H1 (cell line): ENCODE data around the gene VNN1. TPM values are rescaled to one million over a fixed set of nuclear protein-coding genes. Genes with fewer than 3 reads are reported as not detected.

ENCODE experiments used
- CTCF ChIA-PET: fragments of 300-600 bp; sonication (Branson Sonifier 250); formaldehyde crosslinking; loops from one replicate; lab custom pipeline; 2021; ENCODE audit not compliant: partially characterized antibody; lab: Charles Lee
- POLR2A ChIA-PET: fragments of 300-600 bp; sonication (Branson Sonifier 250); formaldehyde crosslinking; loops from one replicate; lab custom pipeline; 2021; ENCODE audit warnings: inconsistent platforms; ENCODE audit not compliant: partially characterized antibody; lab: Charles Lee
- DNase-seq, 2 experiments: peaks; one replicate each; pipeline versions ENCODE4 v3.0.0 to v3.0.0-alpha.2; 2010 to 2022; ENCODE audit warnings: low spot score in 2 of 2, low read depth in 1 of 2, mixed read lengths in 1 of 2
- FAIRE-seq: peaks from 2 replicates; lab custom pipeline; 2011; peaks lifted over from hg19 to GRCh38; lab: Jason Lieb, UNC
- H2AFZ ChIP-seq: 2 replicates; pipeline ENCODE4 v1.8.1; 2012; ENCODE audit warnings: low read length, inconsistent platforms
- H2AK5ac ChIP-seq: 2 replicates; pipeline ENCODE4 v1.6.1; 2013; ENCODE audit warnings: low read depth, low read length
- H2BK120ac ChIP-seq: replicated peaks from 2 replicates; pipeline ENCODE3; 2013; ENCODE audit warnings: low read depth, low read length, inconsistent platforms
- H2BK12ac ChIP-seq: 2 replicates; pipeline ENCODE4 v1.6.1; 2013; ENCODE audit warnings: low read depth, low read length
- H2BK15ac ChIP-seq: 2 replicates; pipeline ENCODE4 v1.6.1; 2013; ENCODE audit warnings: low read length
- H2BK20ac ChIP-seq: 2 replicates; pipeline ENCODE4 v1.6.1; 2013; ENCODE audit warnings: low read length
- H2BK5ac ChIP-seq: 2 replicates; pipeline ENCODE4 v1.6.1; 2013; ENCODE audit warnings: low read depth, low read length
- H3K14ac ChIP-seq: 2 replicates; pipeline ENCODE4 v1.6.1; 2013; ENCODE audit warnings: inconsistent platforms; ENCODE audit not compliant: insufficient read length
- H3K18ac ChIP-seq: 2 replicates; pipeline ENCODE4 v1.6.1; 2013; ENCODE audit warnings: low read length; ENCODE audit errors: extremely low read depth
- H3K23ac ChIP-seq: 2 replicates; pipeline ENCODE4 v1.6.1; 2013; ENCODE audit warnings: inconsistent platforms; ENCODE audit not compliant: insufficient read length
- H3K23me2 ChIP-seq: 2 replicates; pipeline ENCODE4 v1.6.1; 2013; ENCODE audit warnings: low read depth, low read length
- H3K27ac ChIP-seq: 2 replicates; pipeline ENCODE4 v1.6.1; 2011; ENCODE audit warnings: low read depth, low read length, inconsistent platforms
- H3K27me3 ChIP-seq, 4 experiments: replicated peaks in 1 of 4; 1 replicate in 1 of 4; 2 replicates in 3 of 4; pipeline versions ENCODE4 v1.6.1 to v1.8.1; 2011 to 2013; ENCODE audit warnings: low read length in 3 of 4, mild to moderate bottlenecking in 3 of 4, inconsistent platforms in 2 of 4, mixed read lengths in 2 of 4, moderate library complexity in 1 of 4; ENCODE audit not compliant: control insufficient read depth in 3 of 4, insufficient read depth in 3 of 4; ENCODE audit errors: extremely low read depth in 1 of 4
- H3K36me3 ChIP-seq, 4 experiments: 2 replicates each; pipeline versions ENCODE4 v1.6.1 to v1.8.1; 2011 to 2013; ENCODE audit warnings: mild to moderate bottlenecking in 4 of 4, low read length in 3 of 4, moderate library complexity in 2 of 4, control low read depth in 1 of 4, inconsistent platforms in 1 of 4; ENCODE audit not compliant: insufficient read depth in 4 of 4, control insufficient read depth in 2 of 4
- H3K4ac ChIP-seq: replicated peaks from 2 replicates; pipeline ENCODE3; 2013; ENCODE audit warnings: low read length, low read depth, mixed read lengths, inconsistent platforms; ENCODE audit not compliant: insufficient read length
- H3K4me1 ChIP-seq, 4 experiments: replicated peaks in 1 of 4; 1 replicate in 1 of 4; 2 replicates in 3 of 4; pipeline versions ENCODE4 v1.6.1 to v1.8.1; 2011 to 2013; ENCODE audit warnings: low read length in 3 of 4, inconsistent platforms in 2 of 4, mixed read lengths in 1 of 4; ENCODE audit not compliant: insufficient read depth in 4 of 4, control insufficient read depth in 3 of 4
- H3K4me2 ChIP-seq, 2 experiments: 2 replicates each; pipeline versions ENCODE4 v1.6.1 to v1.8.1; 2011 to 2013; ENCODE audit warnings: low read depth in 2 of 2, low read length in 2 of 2, control low read depth in 1 of 2, inconsistent platforms in 1 of 2, mild to moderate bottlenecking in 1 of 2; ENCODE audit not compliant: insufficient read depth in 1 of 2
- H3K4me3 ChIP-seq, 4 experiments: fragments of 200-600, 300-600 bp in 1 of 4; sonication (generic), shearing (Covaris generic), sonication (Bioruptor Twin) in 1 of 4; 2 replicates each; pipeline versions ENCODE4 v1.5.1 to v1.8.1; 2011 to 2016; ENCODE audit warnings: low read length in 4 of 4, low read depth in 3 of 4, control low read depth in 2 of 4, inconsistent platforms in 2 of 4, mild to moderate bottlenecking in 2 of 4, mixed read lengths in 1 of 4, moderate library complexity in 1 of 4; ENCODE audit not compliant: insufficient read depth in 2 of 4; ENCODE audit errors: extremely low read depth in 1 of 4
- H3K56ac ChIP-seq: replicated peaks from 2 replicates; pipeline ENCODE3; 2013; ENCODE audit warnings: low read depth, mild to moderate bottlenecking, mixed read lengths, low read length, inconsistent platforms; ENCODE audit not compliant: insufficient read length
- H3K79me1 ChIP-seq: 2 replicates; pipeline ENCODE4 v1.6.1; 2013; ENCODE audit warnings: low read depth, low read length, control low read depth
- H3K79me2 ChIP-seq, 2 experiments: 2 replicates each; pipeline versions ENCODE4 v1.6.1 to v1.8.1; 2012 to 2013; ENCODE audit warnings: low read length in 2 of 2, mild to moderate bottlenecking in 2 of 2, inconsistent platforms in 1 of 2; ENCODE audit not compliant: insufficient read depth in 2 of 2, control insufficient read depth in 1 of 2
- H3K9ac ChIP-seq, 4 experiments: replicated peaks in 1 of 4; 1 replicate in 1 of 4; 2 replicates in 3 of 4; pipeline versions ENCODE4 v1.6.1 to v1.8.1; 2011 to 2013; ENCODE audit warnings: low read depth in 3 of 4, low read length in 3 of 4, control low read depth in 2 of 4, mild to moderate bottlenecking in 2 of 4, moderate library complexity in 2 of 4, inconsistent platforms in 1 of 4; ENCODE audit errors: extremely low read depth in 1 of 4
- H3K9me3 ChIP-seq, 2 experiments: 2 replicates each; pipeline versions ENCODE4 v1.6.1 to v1.8.1; 2012 to 2013; ENCODE audit warnings: mild to moderate bottlenecking in 2 of 2, moderate library complexity in 2 of 2, control low read depth in 1 of 2, inconsistent platforms in 1 of 2, low read depth in 1 of 2, low read length in 1 of 2, mixed read lengths in 1 of 2; ENCODE audit not compliant: insufficient read depth in 2 of 2
- H4K20me1 ChIP-seq, 2 experiments: replicated peaks in 1 of 2; 2 replicates each; pipeline versions ENCODE3 to v1.8.1; 2011 to 2013; ENCODE audit warnings: inconsistent platforms in 2 of 2, low read length in 2 of 2, mild to moderate bottlenecking in 1 of 2; ENCODE audit not compliant: insufficient read depth in 2 of 2, control insufficient read depth in 1 of 2
- H4K5ac ChIP-seq: 2 replicates; pipeline ENCODE4 v1.6.1; 2013; ENCODE audit warnings: low read length, low read depth, mixed read lengths, inconsistent platforms; ENCODE audit not compliant: insufficient read length
- H4K8ac ChIP-seq: 2 replicates; pipeline ENCODE4 v1.8.0; 2013; ENCODE audit warnings: mild to moderate bottlenecking, moderate library complexity, low read length, inconsistent platforms; ENCODE audit not compliant: insufficient read depth; ENCODE audit errors: extremely low read depth
- H4K91ac ChIP-seq: replicated peaks from 2 replicates; pipeline ENCODE3; 2013; ENCODE audit warnings: low read length, mixed read lengths, inconsistent platforms; ENCODE audit not compliant: insufficient read length
- ATF3 ChIP-seq: IDR thresholded peaks from 2 replicates; pipeline ENCODE4 v1.6.1; 2011; ENCODE audit warnings: low read depth, mild to moderate bottlenecking, low read length; ENCODE audit not compliant: insufficient read depth
- RXRA ChIP-seq: IDR thresholded peaks from 2 replicates; pipeline ENCODE4 v1.6.1; 2011; ENCODE audit warnings: low read depth, mild to moderate bottlenecking, low read length, moderate library complexity; ENCODE audit not compliant: insufficient read depth
- SIX5 ChIP-seq: IDR thresholded peaks from 2 replicates; pipeline ENCODE4 v1.6.1; 2011; ENCODE audit warnings: mild to moderate bottlenecking, low read depth, low read length
- TCF12 ChIP-seq: IDR thresholded peaks from 2 replicates; pipeline ENCODE4 v1.6.1; 2011; ENCODE audit warnings: low read depth, mild to moderate bottlenecking, low read length
- TEAD4 ChIP-seq: IDR thresholded peaks from 2 replicates; pipeline ENCODE4 v1.6.1; 2012; ENCODE audit warnings: low read depth, low read length, inconsistent platforms, mixed read lengths
- WGBS, 2 experiments: shearing (Covaris generic) in 1 of 2; methylation state at CpG; one replicate each; pipeline versions ENCODE4 v1.1.6 to v1.1.7; 2013 to 2015; ENCODE audit warnings: low lambda C conversion rate in 2 of 2, mixed read lengths in 2 of 2, inconsistent platforms in 1 of 2, low coverage in 1 of 2, missing lambda C conversion rate in 1 of 2; ENCODE audit not compliant: insufficient replicate concordance in 2 of 2, insufficient coverage in 1 of 2, insufficient read length in 1 of 2; ENCODE audit errors: extremely low coverage in 1 of 2, missing lambda C conversion rate in 1 of 2; 5-methylcytosine and 5-hydroxymethylcytosine counted together
- polyA plus RNA-seq, 7 experiments: library from polyadenylated mRNA; depleted of rRNA in 3 of 7; stranded (reverse) in 5 of 7; unstranded in 2 of 7; fragments of >200 nt in 5 of 7; fragments of 200-250 nt in 2 of 7; gene quantifications; 1 replicate in 5 of 7; 2 replicates in 1 of 7; 4 replicates in 1 of 7; pipeline versions ENCODE4 v1.2.1 to v1.2.3, GENCODE V29; 2011 to 2013; ENCODE audit warnings: missing spikeins in 2 of 7, mixed read lengths in 2 of 7
- total RNA-seq: library from RNA; stranded (reverse); fragmentation: NEBNext Ultra II Directional; extraction: Animal tissue kit (Norgen Biotek cat#: 25700); gene quantifications from 2 replicates; pipeline ENCODE4 v1.2.1, GENCODE V29; 2021

Gene VNN1
- total and polyA plus RNA-seq, 2 of the 8 experiments (the other 6 are each of a cell fraction or from before 2014, with no cell fraction given), result not detected

GRCh38 chr6:132663661-132664060 is 50.2 kb downstream of the VNN1 start:
- H3K4ac ChIP-seq, result no peak overlapping the region
- no peak overlapping the region for H2BK120ac ChIP-seq
- H2AK5ac ChIP-seq, result no peak overlapping the region
- H4K8ac ChIP-seq, result no peak overlapping the region
- H2BK20ac ChIP-seq, result no peak overlapping the region
- no peak overlapping the region for H3K18ac ChIP-seq
- FAIRE-seq, result no peak
- H3K36me3 ChIP-seq, result peaks cover 0 to 3% (median 0%) of the 10 kb centered on the region in 4 experiments; a peak in 1 of 8 replicates
- POLR2A ChIA-PET, result no interaction called here
- H3K79me1 ChIP-seq, result no peaks in the 10 kb centered on the region
- H3K23ac ChIP-seq, result no peak overlapping the region
- DNase-seq, result no peak
- 95% methylated on average over 1 of the region's 1 CpG; no CpG with 5 or more reads in 1 of the 2 experiments for WGBS, 2 experiments
- H3K4me2 ChIP-seq, result no peak overlapping the region
- H3K56ac ChIP-seq, result no peak overlapping the region
- no peak overlapping the region for H2BK15ac ChIP-seq
- no peaks in the 10 kb centered on the region for H3K79me2 ChIP-seq
- no peak overlapping the region for H3K27ac ChIP-seq
- no peaks in the 10 kb centered on the region for H4K20me1 ChIP-seq
- no peak overlapping the region for H2BK12ac ChIP-seq
- H3K9me3 ChIP-seq, result peaks cover 0 to 8% of the 10 kb centered on the region in 2 experiments; a peak in 2 of 4 replicates
- no peak overlapping the region for H2AFZ ChIP-seq
- no peak overlapping the region for H3K9ac ChIP-seq
- H3K4me3 ChIP-seq, result no peak overlapping the region
- H3K23me2 ChIP-seq, result no peaks in the 10 kb centered on the region
- CTCF ChIA-PET, result interaction anchor here (1.6 to 2.2 kb wide), 2 partner anchors 51 to 133 kb away, joined by 4 to 5 read pairs; no protein-coding TSS in a partner anchor
- no peaks in the 10 kb centered on the region for H3K27me3 ChIP-seq
- H4K91ac ChIP-seq, result no peak overlapping the region
- H3K14ac ChIP-seq, result no peak overlapping the region
- no peak overlapping the region for H4K5ac ChIP-seq
- peaks cover 0 to 6% (median 0%) of the 10 kb centered on the region in 4 experiments; a peak in 2 of 7 replicates for H3K4me1 ChIP-seq
- no peak overlapping the region for H2BK5ac ChIP-seq
- TF ChIP-seq SIX5 (no peak), RXRA (no peak), ATF3 (no peak), TCF12 (no peak), TEAD4 (no peak)
